CD4-positive, alpha-beta memory T cell (primary cell): Measurements from ENCODE around the gene HDC. TPM values are rescaled to one million over a fixed set of nuclear protein-coding genes. Genes with fewer than 3 reads are reported as not detected.

Source experiments
- CTCF ChIA-PET: fragments of 350-600 bp; sonication (Branson Sonifier 250); formaldehyde crosslinking; loops from one replicate; lab custom pipeline; 2021; ENCODE audit warnings: inconsistent platforms; ENCODE audit not compliant: partially characterized antibody; lab: Charles Lee
- POLR2A ChIA-PET: fragments of 350-600 bp; sonication (Branson Sonifier 250); formaldehyde crosslinking; loops from one replicate; lab custom pipeline; 2021; ENCODE audit not compliant: partially characterized antibody; lab: Charles Lee
- DNase-seq, 5 donors: peaks; one replicate each; pipeline versions ENCODE4 v3.0.0 to v3.0.0-alpha.2; 2020 to 2022; ENCODE audit warnings: mixed read lengths in 1 of 5
- H3K27ac ChIP-seq: one replicate; pipeline ENCODE4 v1.7.0; 2013; ENCODE audit warnings: low read depth, low read length
- H3K27me3 ChIP-seq: 2 replicates; pipeline ENCODE4 v1.7.0; 2013; ENCODE audit warnings: mild to moderate bottlenecking, low read length, moderate library complexity; ENCODE audit not compliant: insufficient read depth
- H3K36me3 ChIP-seq: 2 replicates; pipeline ENCODE4 v1.7.0; 2013; ENCODE audit warnings: mild to moderate bottlenecking, low read length, moderate library complexity; ENCODE audit not compliant: insufficient read depth
- H3K4me1 ChIP-seq: 2 replicates; pipeline ENCODE4 v1.7.0; 2013; ENCODE audit warnings: mild to moderate bottlenecking, low read length, moderate library complexity; ENCODE audit not compliant: insufficient read depth
- H3K4me3 ChIP-seq, 2 donors: one replicate each; pipeline ENCODE4 v1.7.0; 2013; ENCODE audit warnings: low read length in 2 of 2, mild to moderate bottlenecking in 1 of 2
- H3K9me3 ChIP-seq, 2 donors: one replicate each; pipeline ENCODE4 v1.7.0; 2013; ENCODE audit warnings: low read length in 2 of 2, control low read depth in 1 of 2; ENCODE audit not compliant: control insufficient read depth in 1 of 2
- H3K27ac Mint-ChIP-seq, 7 donors: one replicate each; pipeline ENCODE4 v1.8.0; 2020 to 2021; ENCODE audit warnings: mixed read lengths in 7 of 7, mild to moderate bottlenecking in 6 of 7, inconsistent platforms in 3 of 7, moderate library complexity in 3 of 7
- H3K27me3 Mint-ChIP-seq, 2 donors: one replicate each; pipeline ENCODE4 v1.8.0; 2020 to 2021; ENCODE audit warnings: mixed read lengths in 2 of 2
- H3K36me3 Mint-ChIP-seq, 2 donors: one replicate each; pipeline ENCODE4 v1.8.0; 2020 to 2021; ENCODE audit warnings: mixed read lengths in 2 of 2, inconsistent platforms in 1 of 2, mild to moderate bottlenecking in 1 of 2
- H3K4me1 Mint-ChIP-seq, 4 donors: one replicate each; pipeline ENCODE4 v1.8.0; 2020 to 2021; ENCODE audit warnings: mixed read lengths in 4 of 4, mild to moderate bottlenecking in 1 of 4
- H3K4me3 Mint-ChIP-seq, 8 donors: one replicate each; pipeline ENCODE4 v1.8.0; 2020 to 2021; ENCODE audit warnings: mixed read lengths in 8 of 8, mild to moderate bottlenecking in 7 of 8, moderate library complexity in 6 of 8, inconsistent platforms in 3 of 8
- H3K9me3 Mint-ChIP-seq, 8 donors: one replicate each; pipeline ENCODE4 v1.8.0; 2020 to 2021; ENCODE audit warnings: mixed read lengths in 8 of 8, mild to moderate bottlenecking in 5 of 8, inconsistent platforms in 3 of 8, moderate library complexity in 1 of 8
- intact Hi-C: fragments of 100-400 bp; cut with micrococcal nuclease; formaldehyde crosslinking; loops from one replicate; pipeline ENCODE4 v1.15.1; 2023
- polyA plus RNA-seq, 2 donors: library from polyadenylated mRNA; unstranded; fragments of 300-500 nt; fragmentation: Illumina TruSeq; gene quantifications; one replicate each; pipeline ENCODE4 v1.2.3, GENCODE V29; 2021
- total RNA-seq, 2 experiments: library from RNA; stranded (reverse); gene quantifications; one replicate each; pipeline ENCODE4 v1.2.3, GENCODE V29; 2021

HDC gene
- total and polyA plus RNA-seq, 4 experiments from 2014 or later, result 0.18 TPM; not detected in 3

DNA sequence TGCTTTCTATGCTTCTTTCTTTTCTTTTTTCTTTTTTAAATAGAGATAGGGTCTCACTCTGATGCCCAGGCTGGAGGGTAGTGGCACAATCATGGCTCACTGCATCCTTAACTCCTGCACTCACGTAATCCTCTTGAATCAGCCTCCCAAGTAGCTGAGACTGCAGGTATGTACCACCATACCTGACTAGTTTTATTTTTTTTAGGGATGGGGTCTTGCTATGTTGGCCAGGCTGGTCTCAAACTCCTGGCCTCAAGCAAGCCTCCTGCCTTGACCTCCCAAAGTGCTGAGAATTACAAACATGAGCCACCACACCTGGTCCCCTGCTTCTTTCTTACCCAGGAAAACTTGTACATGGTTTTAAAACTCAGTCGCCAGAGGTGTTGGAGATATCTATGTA lies 24.2 kb upstream of the HDC start:
- peaks cover 33 to 48% of the 10 kb centered on the region in 2 donors for H3K36me3 Mint-ChIP-seq
- no peak overlapping the region for H3K4me3 ChIP-seq
- H3K4me1 Mint-ChIP-seq, result no peaks in the 10 kb centered on the region
- CTCF ChIA-PET, result no interaction called here
- intact Hi-C loops, result no loop called here
- H3K27me3 Mint-ChIP-seq, result no peaks in the 10 kb centered on the region
- no peak for DNase-seq
- H3K9me3 Mint-ChIP-seq, result no peaks in the 10 kb centered on the region
- POLR2A ChIA-PET, result no interaction called here
- no peak overlapping the region for H3K27ac ChIP-seq
- H3K27me3 ChIP-seq, result no peaks in the 10 kb centered on the region
- H3K27ac Mint-ChIP-seq, result no peak overlapping the region
- no peaks in the 10 kb centered on the region for H3K36me3 ChIP-seq
- H3K4me1 ChIP-seq, result no peaks in the 10 kb centered on the region
- H3K9me3 ChIP-seq, result no peaks in the 10 kb centered on the region
- no peak overlapping the region for H3K4me3 Mint-ChIP-seq

DNA sequence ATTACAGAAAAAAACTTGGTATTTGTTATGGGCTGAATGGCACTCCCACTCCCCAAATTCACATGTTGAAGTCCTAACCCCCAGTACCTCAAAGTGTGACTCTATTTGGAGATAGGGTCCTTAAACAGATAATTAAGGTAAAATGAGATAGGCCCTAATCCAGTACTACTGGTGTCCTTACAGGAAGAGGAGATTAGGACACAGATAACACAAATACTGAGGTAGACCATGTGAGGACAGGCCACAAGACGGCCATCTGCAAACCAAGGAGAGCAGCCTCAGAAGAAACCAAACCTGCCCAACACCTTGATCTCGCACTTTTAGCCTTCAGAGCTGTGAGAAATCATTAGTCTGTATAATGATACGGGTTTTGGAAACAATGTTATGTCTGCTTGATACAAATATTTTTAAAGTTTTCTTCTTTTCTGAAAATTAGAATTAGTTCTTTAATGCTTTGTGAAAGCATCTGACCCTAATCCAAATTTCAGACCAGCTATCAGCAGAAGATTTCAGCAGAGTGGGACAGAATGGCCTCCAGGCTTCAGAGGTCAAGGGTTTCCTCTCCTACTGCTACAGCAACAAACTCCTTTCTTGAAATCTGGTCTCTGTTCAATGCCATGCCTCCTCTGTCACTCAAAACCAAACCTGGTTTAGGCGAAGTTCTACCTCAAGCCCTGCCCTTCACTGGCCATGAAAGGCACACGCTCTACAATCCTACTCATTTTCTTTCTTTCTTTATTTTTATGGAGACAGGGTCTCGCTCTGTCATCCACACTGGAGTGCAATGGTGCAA lies 22.0 kb upstream of the HDC start:
- Histone ChIP-seq H3K27me3 (no peaks in the 10 kb centered on the region), H3K4me1 (no peaks in the 10 kb centered on the region), H3K36me3 (no peaks in the 10 kb centered on the region), H3K27ac (no peak overlapping the region), H3K4me3 (no peak overlapping the region), H3K9me3 (no peaks in the 10 kb centered on the region)
- ChIA-PET POLR2A (no interaction called here), CTCF (no interaction called here)
- Mint-ChIP-seq H3K36me3 (peaks cover 33 to 50% of the 10 kb centered on the region in 2 donors), H3K27ac (no peak overlapping the region), H3K4me1 (no peaks in the 10 kb centered on the region), H3K4me3 (no peak overlapping the region), H3K9me3 (no peaks in the 10 kb centered on the region), H3K27me3 (no peaks in the 10 kb centered on the region)
- intact Hi-C loops, result no loop called here
- DNase-seq, result no peak

DNA sequence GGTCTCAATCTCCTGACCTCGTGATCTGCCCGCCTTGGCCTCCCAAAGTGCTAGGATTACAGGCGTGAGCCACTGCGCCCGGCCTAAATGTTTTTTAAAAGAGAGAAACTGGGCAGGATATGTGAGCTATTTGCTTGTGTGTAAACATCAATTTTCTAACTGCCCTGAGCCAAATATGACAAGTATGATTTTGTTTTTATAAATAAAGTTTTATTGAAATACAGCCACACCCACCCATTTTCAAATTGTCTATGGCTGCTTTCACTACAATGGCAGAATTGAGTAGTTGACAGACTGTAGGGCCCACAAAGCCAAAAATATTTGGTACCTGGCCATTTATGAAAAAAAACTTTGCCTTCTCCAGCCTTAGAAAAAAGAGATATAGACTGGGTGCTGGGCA lies 15.9 kb upstream of the HDC start:
- H3K4me1 ChIP-seq, result no peaks in the 10 kb centered on the region
- POLR2A ChIA-PET, result no interaction called here
- no peaks in the 10 kb centered on the region for H3K9me3 ChIP-seq
- Mint-ChIP-seq H3K4me3 (no peak overlapping the region), H3K27ac (no peak overlapping the region), H3K27me3 (no peaks in the 10 kb centered on the region), H3K4me1 (peaks cover 0 to 3% (median under 1%) of the 10 kb centered on the region in 4 donors), H3K36me3 (peaks cover 17% of the 10 kb centered on the region in 2 donors), H3K9me3 (no peaks in the 10 kb centered on the region)
- H3K27me3 ChIP-seq, result no peaks in the 10 kb centered on the region
- intact Hi-C loops, result no loop called here
- no peak overlapping the region for H3K27ac ChIP-seq
- DNase-seq, result no peak
- CTCF ChIA-PET, result interaction anchor here (1.3 kb wide), 1 partner anchor 36 kb away, joined by 3 read pairs; no protein-coding TSS in a partner anchor
- H3K36me3 ChIP-seq, result no peaks in the 10 kb centered on the region
- H3K4me3 ChIP-seq, result no peak overlapping the region

DNA sequence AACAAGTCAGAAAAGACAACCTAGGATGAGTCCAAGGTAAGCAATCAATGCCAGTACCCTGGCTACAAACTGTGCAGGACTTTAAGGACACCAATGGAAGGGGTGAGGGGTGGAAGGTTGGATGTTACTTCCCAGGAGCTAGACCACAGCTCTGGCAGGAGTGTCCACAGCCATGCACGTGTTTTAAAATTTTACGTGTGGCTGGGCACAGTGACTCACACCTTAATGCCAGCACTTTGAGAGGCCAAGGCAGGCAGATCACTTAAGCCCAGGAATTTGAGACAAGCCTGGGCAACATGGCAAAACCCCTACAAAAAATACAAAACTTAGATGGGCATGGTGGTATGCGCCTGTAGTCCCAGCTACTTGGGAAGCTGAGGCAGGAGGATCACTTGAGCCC lies 14.7 kb upstream of the HDC start:
- intact Hi-C loops, result no loop called here
- Mint-ChIP-seq H3K4me1 (peaks cover 0 to 3% (median under 1%) of the 10 kb centered on the region in 4 donors), H3K36me3 (peaks cover 12 to 13% of the 10 kb centered on the region in 2 donors), H3K27me3 (no peaks in the 10 kb centered on the region), H3K9me3 (no peaks in the 10 kb centered on the region), H3K4me3 (no peak overlapping the region), H3K27ac (no peak overlapping the region)
- Histone ChIP-seq H3K27me3 (no peaks in the 10 kb centered on the region), H3K4me1 (no peaks in the 10 kb centered on the region), H3K27ac (no peak overlapping the region), H3K36me3 (no peaks in the 10 kb centered on the region), H3K9me3 (no peaks in the 10 kb centered on the region), H3K4me3 (no peak overlapping the region)
- ChIA-PET CTCF (interaction anchor here (1.2 kb wide), 1 partner anchor 18 kb away, joined by 3 read pairs; no protein-coding TSS in a partner anchor), POLR2A (no interaction called here)
- no peak for DNase-seq

DNA sequence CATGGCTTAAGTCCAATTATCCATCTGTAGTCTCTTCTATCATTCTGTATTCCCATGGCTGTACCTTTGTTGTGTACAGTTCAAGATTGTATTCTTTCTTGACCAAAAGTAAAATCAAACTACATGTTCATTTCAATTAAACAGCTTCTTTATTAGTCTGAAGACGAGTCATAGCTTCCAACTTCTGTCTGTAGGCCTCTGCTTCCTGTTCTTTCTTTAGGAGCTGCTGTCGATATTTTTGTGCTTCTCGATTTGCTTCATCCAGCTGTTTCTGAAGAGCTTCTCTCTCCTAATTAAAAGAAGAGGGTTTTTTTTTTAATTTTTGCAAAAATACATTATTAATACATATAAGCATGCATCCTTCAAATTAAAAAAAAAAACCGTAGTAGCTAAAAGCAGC lies 13.0 kb upstream of the HDC start:
- no peak overlapping the region for H3K4me3 ChIP-seq
- Mint-ChIP-seq H3K4me1 (peaks cover 0 to 3% (median under 1%) of the 10 kb centered on the region in 4 donors), H3K27me3 (no peaks in the 10 kb centered on the region), H3K4me3 (no peak overlapping the region), H3K9me3 (no peaks in the 10 kb centered on the region), H3K27ac (peak overlapping the region in 4 of 7 donors; percentile 13 to 52 (median 44)), H3K36me3 (peaks cover 4 to 5% of the 10 kb centered on the region in 2 donors)
- no peaks in the 10 kb centered on the region for H3K36me3 ChIP-seq
- CTCF ChIA-PET, result no interaction called here
- intact Hi-C loops, result no loop called here
- no peak for DNase-seq
- no peaks in the 10 kb centered on the region for H3K4me1 ChIP-seq
- no peaks in the 10 kb centered on the region for H3K27me3 ChIP-seq
- POLR2A ChIA-PET, result interaction anchor here (0.9 kb wide), 1 partner anchor 76 kb away, joined by 4 read pairs; the partner anchor contains the start of gene GABPB1
- H3K27ac ChIP-seq, result no peak overlapping the region
- no peaks in the 10 kb centered on the region for H3K9me3 ChIP-seq

DNA sequence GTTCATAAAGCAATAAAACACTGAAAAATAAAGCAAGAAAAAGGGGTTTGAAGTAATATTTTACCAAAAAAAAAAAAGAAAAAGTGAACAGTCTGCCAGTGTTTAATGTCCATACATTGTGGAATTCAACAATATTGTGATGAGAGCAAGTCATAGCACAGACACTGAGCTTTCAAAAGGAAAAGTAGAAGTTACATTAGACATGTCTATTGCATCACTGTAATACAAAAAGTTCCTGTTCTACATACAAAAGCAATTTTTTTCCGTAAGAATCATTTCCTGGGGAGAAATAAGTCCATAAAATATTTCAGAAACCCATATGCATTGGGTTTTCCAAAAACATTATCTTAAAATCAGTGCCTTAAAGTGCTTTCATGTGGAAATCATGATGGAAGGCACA lies 11.8 kb upstream of the HDC start:
- no peak for DNase-seq
- no peaks in the 10 kb centered on the region for H3K27me3 ChIP-seq
- H3K4me1 ChIP-seq, result no peaks in the 10 kb centered on the region
- H3K4me3 ChIP-seq, result no peak overlapping the region
- ChIA-PET CTCF (interaction anchor here (0.7 kb wide), 1 partner anchor 223 kb away, joined by 3 read pairs; no protein-coding TSS in a partner anchor), POLR2A (no interaction called here)
- intact Hi-C loops, result no loop called here
- no peak overlapping the region for H3K27ac Mint-ChIP-seq
- H3K27ac ChIP-seq, result no peak overlapping the region
- peaks cover 2 to 5% of the 10 kb centered on the region in 2 donors for H3K36me3 Mint-ChIP-seq
- no peaks in the 10 kb centered on the region for H3K36me3 ChIP-seq
- H3K9me3 Mint-ChIP-seq, result no peaks in the 10 kb centered on the region
- no peak overlapping the region for H3K4me3 Mint-ChIP-seq
- no peaks in the 10 kb centered on the region for H3K9me3 ChIP-seq
- H3K27me3 Mint-ChIP-seq, result no peaks in the 10 kb centered on the region
- peaks cover 0 to 3% (median under 1%) of the 10 kb centered on the region in 4 donors for H3K4me1 Mint-ChIP-seq

DNA sequence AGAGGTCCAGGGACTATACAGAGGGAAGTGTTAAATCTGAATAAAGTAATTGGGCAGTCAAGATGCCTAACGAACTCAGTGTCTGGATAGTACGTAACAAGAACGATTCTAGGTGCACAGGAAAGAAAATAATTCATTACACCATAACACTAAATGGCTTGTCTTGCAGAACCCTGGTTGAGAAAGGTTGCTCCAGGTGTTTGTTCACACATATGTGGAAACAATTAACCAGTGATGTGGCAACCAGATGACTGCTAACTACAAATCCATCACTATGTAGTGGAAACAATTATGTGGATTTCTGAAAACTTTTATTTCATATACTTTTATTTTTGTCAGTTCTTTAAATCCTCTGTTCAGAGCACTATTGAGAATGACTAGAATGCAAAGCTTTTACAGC lies 10.4 kb upstream of the HDC start:
- H3K27ac ChIP-seq, result no peak overlapping the region
- H3K36me3 ChIP-seq, result no peaks in the 10 kb centered on the region
- POLR2A ChIA-PET, result no interaction called here
- no peak overlapping the region for H3K4me3 ChIP-seq
- no peaks in the 10 kb centered on the region for H3K27me3 ChIP-seq
- Mint-ChIP-seq H3K27me3 (no peaks in the 10 kb centered on the region), H3K36me3 (peaks cover 2 to 5% of the 10 kb centered on the region in 2 donors), H3K4me1 (peaks cover 0 to 3% (median under 1%) of the 10 kb centered on the region in 4 donors), H3K4me3 (no peak overlapping the region), H3K27ac (no peak overlapping the region), H3K9me3 (no peaks in the 10 kb centered on the region)
- DNase-seq, result no peak
- no peaks in the 10 kb centered on the region for H3K4me1 ChIP-seq
- H3K9me3 ChIP-seq, result no peaks in the 10 kb centered on the region
- intact Hi-C loops, result no loop called here
- CTCF ChIA-PET, result no interaction called here
